ENCODE results near the gene PGM3. TPM values are rescaled to one million over a fixed set of nuclear protein-coding genes. Genes with fewer than 3 reads are reported as not detected.

Gene PGM3
- polyA plus RNA-seq, 1 of the 3 experiments (the other 2 are of a cell fraction) = 24.2 TPM

- WGBS (ENCODE audit: low lambda C conversion rate) = 97% methylated on average over 5 of the region's 5 CpGs
- Histone ChIP-seq H3K9me2 (no peaks in the 10 kb centered on the region), H3K79me2 (ENCODE audit: insufficient read depth) (no peaks in the 10 kb centered on the region; the same call in 1 of the 2 replicates), H3K36me3 (replicated peaks in 1 of 2; ENCODE audit: control insufficient read depth in 1 of 2, insufficient read depth in 2 of 2, low read length in 1 of 2) (peaks cover 80 to 85% of the 10 kb centered on the region in 2 experiments), H3K9ac (no peak overlapping the region), H3K9me3 (no peaks in the 10 kb centered on the region), H3K4me1 (ENCODE audit: control insufficient read depth in 1 of 2, insufficient read depth in 2 of 2, low read depth in 1 of 2, low read length in 1 of 2) (peaks cover 0 to 2% of the 10 kb centered on the region in 2 experiments; a peak in 2 of 4 replicates), H3K27ac (ENCODE audit: low read depth in 2 of 2, low read length in 1 of 2) (no peak overlapping the region), H3K4me3 (ENCODE audit: low read depth in 2 of 2, low read length in 1 of 2) (no peak overlapping the region), H3K27me3 (ENCODE audit: insufficient read depth) (no peaks in the 10 kb centered on the region), H4K20me1 (ENCODE audit: insufficient read depth) (no peaks in the 10 kb centered on the region), H2AFZ (ENCODE audit: low read depth) (no peak overlapping the region), H3K4me2 (no peak overlapping the region), H3F3A (replicated peaks; ENCODE audit: insufficient read depth) (peaks cover 16% of the 10 kb centered on the region)
- no peak for TF ChIP-seq NFIC (IDR thresholded peaks at IDR 0.05; ENCODE audit: borderline replicate concordance)
- ChIA-PET CTCF (interaction anchor here (1.2 to 1.4 kb wide), 2 partner anchors 12 to 46 kb away, joined by 3 read pairs; no protein-coding TSS in a partner anchor), POLR2A (no interaction called here)
- DNase-seq = no peak
Measured at GRCh38 chr6:83167726-83168278, 25.3 kb downstream of the PGM3 start.

DNA sequence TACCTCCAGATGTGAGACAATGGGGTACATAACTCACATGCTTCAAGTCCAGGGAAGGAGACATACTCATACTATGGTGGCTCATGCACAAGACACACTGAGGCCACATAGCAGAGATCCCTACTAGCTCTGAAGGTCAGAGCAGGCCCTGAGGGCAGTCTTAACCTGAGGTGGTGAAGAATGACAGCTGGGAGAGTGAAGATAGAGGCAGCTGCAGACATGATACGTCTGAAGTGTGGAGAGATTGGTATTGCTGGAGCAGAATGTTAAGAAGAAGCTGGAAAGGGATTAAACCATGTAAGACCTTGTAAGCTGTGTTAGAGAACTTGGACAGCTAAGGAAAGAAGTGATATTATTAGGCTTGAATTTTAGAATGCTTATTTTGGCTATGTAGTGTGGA lies 32.9 kb downstream of the PGM3 start:
- WGBS (ENCODE audit: low lambda C conversion rate) = 92% methylated on average over 1 of the region's 1 CpG
- H3K4me2 ChIP-seq = no peak overlapping the region
- ChIA-PET POLR2A (no interaction called here), CTCF (interaction anchor here (1.0 to 1.7 kb wide), 3 partner anchors 9 to 93 kb away, joined by 3 to 8 read pairs (median 3); partner anchors contain the start of gene DOP1A)
- H3F3A ChIP-seq (replicated peaks; ENCODE audit: insufficient read depth) = no peaks in the 10 kb centered on the region
- H4K20me1 ChIP-seq (ENCODE audit: insufficient read depth) = no peaks in the 10 kb centered on the region
- H2AFZ ChIP-seq (ENCODE audit: low read depth) = no peak overlapping the region
- no peak overlapping the region for H3K4me3 ChIP-seq (ENCODE audit: low read depth in 2 of 2, low read length in 1 of 2)
- H3K27ac ChIP-seq (ENCODE audit: low read depth in 2 of 2, low read length in 1 of 2) = no peak overlapping the region; a peak in 1 of 4 replicates
- no peaks in the 10 kb centered on the region for H3K9me2 ChIP-seq
- DNase-seq = no peak
- no peaks in the 10 kb centered on the region for H3K79me2 ChIP-seq (ENCODE audit: insufficient read depth)
- H3K36me3 ChIP-seq (replicated peaks in 1 of 2; ENCODE audit: control insufficient read depth in 1 of 2, insufficient read depth in 2 of 2, low read length in 1 of 2) = peaks cover 25 to 49% of the 10 kb centered on the region in 2 experiments
- peaks cover 0 to 5% of the 10 kb centered on the region in 2 experiments; a peak in 1 of 4 replicates for H3K4me1 ChIP-seq (ENCODE audit: control insufficient read depth in 1 of 2, insufficient read depth in 2 of 2, low read depth in 1 of 2, low read length in 1 of 2)
- H3K27me3 ChIP-seq (ENCODE audit: insufficient read depth) = no peaks in the 10 kb centered on the region
- TF ChIP-seq TCF12 (IDR thresholded peaks at IDR 0.05) = no peak
- H3K9ac ChIP-seq = no peak overlapping the region
- no peaks in the 10 kb centered on the region for H3K9me3 ChIP-seq

DNA sequence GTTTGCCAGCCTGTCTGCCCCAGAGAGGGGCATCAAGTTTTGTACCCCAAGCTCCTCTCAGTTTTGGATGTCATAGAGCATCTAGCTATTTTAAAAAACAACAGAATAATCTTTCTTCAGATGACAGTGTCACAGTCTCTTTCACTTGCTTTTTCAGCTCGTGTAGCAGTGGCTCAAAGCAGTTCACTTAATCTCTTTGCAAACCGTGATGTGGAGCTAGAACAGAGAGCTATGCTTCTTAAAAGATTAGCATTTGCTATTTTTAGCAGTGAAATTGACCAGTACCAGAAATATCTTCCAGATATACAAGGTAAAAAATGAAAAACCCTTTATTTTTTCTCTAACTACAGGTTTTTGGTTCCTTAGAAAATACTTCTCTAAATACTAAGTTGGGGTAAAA lies 37.3 kb downstream of the PGM3 start:
- H3K9me3 ChIP-seq = no peaks in the 10 kb centered on the region
- no peak overlapping the region for H2AFZ ChIP-seq (ENCODE audit: low read depth)
- no peaks in the 10 kb centered on the region for H3K27me3 ChIP-seq (ENCODE audit: insufficient read depth)
- no peak overlapping the region for H3K4me2 ChIP-seq
- no peak for TF ChIP-seq GATA2 (CRISPR knock-in tag; IDR thresholded peaks at IDR 0.05)
- TF ChIP-seq TEAD4 (IDR thresholded peaks at IDR 0.05; ENCODE audit: borderline replicate concordance, insufficient read depth) = no peak
- TF ChIP-seq CTCF (IDR thresholded peaks at IDR 0.05) = no peak
- no peak for TF ChIP-seq SIN3A (IDR thresholded peaks at IDR 0.05; ENCODE audit: borderline replicate concordance, low read depth, low read length)
- TF ChIP-seq MXI1 (IDR thresholded peaks at IDR 0.05; ENCODE audit: low read depth, low read length) = no peak
- TF ChIP-seq NRF1 (IDR thresholded peaks at IDR 0.05; ENCODE audit: low read depth, low read length) = no peak
- no peak for TF ChIP-seq POLR2AphosphoS5 (IDR thresholded peaks at IDR 0.05; ENCODE audit: low read depth, low read length)
- no peak for TF ChIP-seq NFIC (IDR thresholded peaks at IDR 0.05; ENCODE audit: borderline replicate concordance)
- no peak for TF ChIP-seq ZBTB33 (IDR thresholded peaks at IDR 0.05; ENCODE audit: borderline replicate concordance, low read depth)
- no peak for TF ChIP-seq RXRA (IDR thresholded peaks at IDR 0.05; ENCODE audit: borderline replicate concordance, low read depth)
- ChIA-PET POLR2A (no interaction called here), CTCF (no interaction called here)
- H4K20me1 ChIP-seq (ENCODE audit: insufficient read depth) = no peaks in the 10 kb centered on the region
- no peak overlapping the region for H3K27ac ChIP-seq (ENCODE audit: low read depth in 2 of 2, low read length in 1 of 2)
- peaks cover 0 to 7% of the 10 kb centered on the region in 2 experiments; a peak in 1 of 4 replicates for H3K4me1 ChIP-seq (ENCODE audit: control insufficient read depth in 1 of 2, insufficient read depth in 2 of 2, low read depth in 1 of 2, low read length in 1 of 2)
- H3K36me3 ChIP-seq (replicated peaks in 1 of 2; ENCODE audit: control insufficient read depth in 1 of 2, insufficient read depth in 2 of 2, low read length in 1 of 2) = peaks cover 11 to 49% of the 10 kb centered on the region in 2 experiments
- H3K9ac ChIP-seq = no peak overlapping the region
- WGBS (ENCODE audit: low lambda C conversion rate) = 94% methylated on average over 2 of the region's 2 CpGs
- H3K79me2 ChIP-seq (ENCODE audit: insufficient read depth) = no peaks in the 10 kb centered on the region
- no peaks in the 10 kb centered on the region for H3K9me2 ChIP-seq
- H3K4me3 ChIP-seq (ENCODE audit: low read depth in 2 of 2, low read length in 1 of 2) = no peak overlapping the region
- no peaks in the 10 kb centered on the region for H3F3A ChIP-seq (replicated peaks; ENCODE audit: insufficient read depth)
- no peak for DNase-seq
